SH-SY5Y (cell line): ENCODE measurements around the gene CYSTM1.

Experiments
- GATA2 ChIP-seq: IDR thresholded peaks from 2 replicates; pipeline ENCODE4 v1.6.1; 2011; ENCODE audit warnings: mild to moderate bottlenecking, low read depth, low read length
- GATA3 ChIP-seq: IDR thresholded peaks from 2 replicates; pipeline ENCODE4 v1.6.1; 2011; ENCODE audit warnings: low read depth, mild to moderate bottlenecking, low read length, moderate library complexity

The CYSTM1 gene

GRCh38 chr5:140182803-140183367 lies 7.9 kb downstream of the CYSTM1 start:
- no peak for TF ChIP-seq GATA2
- no peak for TF ChIP-seq GATA3

GRCh38 chr5:140185409-140185808 lies 10.4 kb downstream of the CYSTM1 start:
- TF ChIP-seq GATA3, result no peak

GRCh38 chr5:140186267-140186671 lies 11.3 kb downstream of the CYSTM1 start:
- no peak for TF ChIP-seq GATA2
- no peak for TF ChIP-seq GATA3

GRCh38 chr5:140189253-140189652 lies 14.3 kb downstream of the CYSTM1 start:
- no peak for TF ChIP-seq GATA2
- TF ChIP-seq GATA3, result no peak

GRCh38 chr5:140189977-140190871 lies 15.2 kb downstream of the CYSTM1 start:
- TF ChIP-seq GATA3 (no peak), GATA2 (no peak)

- TF ChIP-seq GATA2, result no peak
- TF ChIP-seq GATA3, result no peak
Observed at GRCh38 chr5:140190872-140191218, 15.9 kb downstream of the CYSTM1 start.

- no peak for TF ChIP-seq GATA3
- no peak for TF ChIP-seq GATA2
Observed at GRCh38 chr5:140192715-140193430, 17.9 kb downstream of the CYSTM1 start.

GRCh38 chr5:140194662-140195061 lies 19.7 kb downstream of the CYSTM1 start:
- no peak for TF ChIP-seq GATA3
- no peak for TF ChIP-seq GATA2

- TF ChIP-seq GATA2 (no peak), GATA3 (no peak)
Observed at GRCh38 chr5:140196115-140196814, 21.3 kb downstream of the CYSTM1 start.

- TF ChIP-seq GATA3, result no peak
- no peak for TF ChIP-seq GATA2
Observed at GRCh38 chr5:140197023-140197422, 22.0 kb downstream of the CYSTM1 start.

GRCh38 chr5:140202078-140202477 lies 27.1 kb downstream of the CYSTM1 start:
- TF ChIP-seq GATA3 (no peak), GATA2 (no peak)

- TF ChIP-seq GATA2 (no peak), GATA3 (no peak)
Observed at GRCh38 chr5:140202610-140203009, 27.6 kb downstream of the CYSTM1 start.

GRCh38 chr5:140205216-140205615 lies 30.2 kb downstream of the CYSTM1 start:
- TF ChIP-seq GATA3 (no peak), GATA2 (no peak)

- TF ChIP-seq GATA2 (no peak), GATA3 (no peak)
Observed at GRCh38 chr5:140205952-140206351, 31.0 kb downstream of the CYSTM1 start.

GRCh38 chr5:140207250-140207964 lies 32.4 kb downstream of the CYSTM1 start:
- TF ChIP-seq GATA2 (no peak), GATA3 (no peak)

GRCh38 chr5:140208065-140208464 lies 33.1 kb downstream of the CYSTM1 start:
- no peak for TF ChIP-seq GATA2
- TF ChIP-seq GATA3, result no peak
